NCI-H2081 treated with DMSO at 0.1 percent for 48 hours (cell line): ENCODE measurements around the gene MINAR1.

Experiments used
- DNase-seq: peaks from one replicate; lab custom pipeline; 2025; lab: John Stamatoyannopoulos, UW

The MINAR1 gene

GRCh38 chr15:79463781-79464270 is 31.7 kb downstream of the MINAR1 start:
- no peak for DNase-seq

- DNase-seq = no peak
Observed at GRCh38 chr15:79466488-79466887, 34.4 kb downstream of the MINAR1 start.

DNA sequence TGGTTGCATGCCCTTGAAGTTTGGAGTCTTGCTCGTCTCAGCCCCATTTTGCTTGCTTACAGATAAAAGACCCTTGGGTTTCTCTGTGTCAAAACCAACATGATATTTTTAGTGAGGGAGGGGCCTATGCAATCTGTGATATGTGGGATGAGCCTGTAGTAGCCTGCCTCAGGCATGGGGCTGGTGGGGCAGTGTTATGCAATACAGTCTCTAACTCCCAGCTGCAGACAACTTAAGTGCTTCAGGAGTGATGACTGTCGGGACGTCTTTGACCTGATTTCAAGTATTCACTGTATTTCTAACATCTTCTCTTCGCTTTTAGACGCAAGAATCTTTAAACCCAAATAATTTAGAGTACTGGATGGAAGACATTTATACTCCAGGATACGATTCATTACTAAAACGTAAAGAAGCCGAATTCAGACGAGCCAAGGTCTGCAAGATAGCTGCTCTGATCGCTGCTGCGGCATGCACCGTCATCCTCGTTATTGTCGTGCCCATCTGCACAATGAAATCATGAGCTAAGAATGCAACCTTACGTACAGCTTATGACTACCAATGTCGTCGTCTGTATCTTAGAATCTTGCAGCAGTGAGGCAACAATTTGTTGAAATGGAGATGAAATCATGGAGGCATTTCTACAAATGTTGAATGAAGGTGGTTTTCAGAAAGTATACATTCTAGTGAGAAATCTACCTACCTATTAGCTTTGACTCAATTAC is 35.9 kb downstream of the MINAR1 start:
- DNase-seq = no peak

- DNase-seq = no peak
Observed at GRCh38 chr15:79472446-79472845, 40.3 kb downstream of the MINAR1 start.

DNA sequence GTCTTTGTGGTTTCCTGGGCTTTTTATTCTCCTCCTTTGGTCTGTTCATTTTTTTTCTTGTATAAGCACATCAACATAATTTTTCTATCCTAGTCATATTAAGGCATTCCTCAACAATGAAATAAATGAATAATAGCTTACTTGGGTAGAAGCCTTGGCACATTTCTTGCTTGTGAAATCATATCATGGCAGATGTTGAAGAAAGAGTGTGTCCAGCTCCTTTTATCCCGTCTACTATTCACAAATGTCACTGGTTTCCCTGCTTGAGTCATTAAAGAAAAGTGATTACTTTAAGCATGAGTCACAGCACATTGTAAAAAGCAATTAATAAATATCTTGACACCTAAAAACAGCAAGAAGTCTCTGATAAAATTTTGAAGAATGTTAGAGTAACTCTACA is 42.1 kb downstream of the MINAR1 start:
- no peak for DNase-seq

DNA sequence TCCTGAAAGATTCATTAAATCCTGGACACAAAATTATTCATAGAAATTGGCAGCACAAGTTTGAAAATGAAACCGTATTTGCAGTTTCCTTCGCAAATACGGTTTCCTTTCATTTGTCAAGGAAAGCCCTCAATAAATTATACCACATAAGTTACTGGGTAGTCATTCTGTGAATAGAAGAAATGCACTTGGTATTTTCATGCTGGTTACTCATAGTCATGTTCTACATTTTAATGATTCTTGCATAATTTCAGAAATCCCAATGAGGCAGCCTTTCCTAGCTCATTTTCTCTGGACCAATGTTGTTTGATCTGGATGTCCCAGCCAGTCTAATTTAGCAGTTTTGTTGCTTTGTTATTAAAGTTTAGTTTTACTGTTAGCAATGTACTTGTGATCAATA is 43.2 kb downstream of the MINAR1 start:
- DNase-seq = no peak

DNA sequence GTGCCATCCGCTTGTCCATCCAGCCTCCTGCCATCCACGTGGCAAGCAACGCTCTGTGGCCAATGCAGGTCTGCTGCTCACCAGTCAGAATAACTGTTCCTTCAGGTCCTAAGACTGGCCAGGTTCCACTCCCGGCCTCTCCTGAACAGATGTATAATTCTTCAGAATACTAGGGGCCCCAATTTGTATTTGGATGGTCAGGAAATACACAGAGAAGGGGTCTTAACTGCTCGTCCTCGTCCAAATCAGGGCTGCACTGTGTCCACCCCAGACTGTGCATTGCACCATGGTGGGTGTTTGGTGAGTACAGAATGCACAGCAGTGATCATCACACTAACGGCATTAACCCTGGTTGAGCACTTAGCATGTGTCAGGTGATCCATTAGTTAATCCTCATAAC is 46.0 kb downstream of the MINAR1 start:
- DNase-seq = no peak

GRCh38 chr15:79479616-79480015 is 47.5 kb downstream of the MINAR1 start:
- no peak for DNase-seq

DNA sequence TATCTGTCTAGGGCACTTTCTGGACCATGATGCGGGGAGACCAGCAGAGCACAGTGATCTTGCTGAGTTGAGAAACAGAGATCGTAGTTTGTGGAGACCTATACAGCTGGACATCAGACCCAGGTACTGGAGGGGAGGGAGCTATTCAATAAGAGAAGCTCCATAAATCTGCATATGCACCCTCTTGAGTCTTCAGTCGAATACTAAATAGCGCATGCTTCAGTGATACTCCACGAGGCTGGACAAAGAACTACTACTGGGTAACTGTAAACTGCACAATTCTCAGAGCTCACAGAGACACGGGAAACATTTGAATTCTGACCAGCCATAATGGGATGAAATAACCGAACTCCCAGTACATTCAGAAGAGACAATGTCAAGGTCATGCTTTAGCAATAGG is 49.7 kb downstream of the MINAR1 start:
- no peak for DNase-seq
